Sigmoid colon (tissue), 4 donors: Measurements from ENCODE around the gene CYP26C1.

ENCODE experiments used
- POLR2A ChIP-seq, 2 donors: fragments of 450-650 bp; IDR thresholded peaks; one replicate each; pipeline ENCODE4 v1.6.1; 2016; ENCODE audit warnings: antibody characterized with exemption in 2 of 2, mild to moderate bottlenecking in 2 of 2, moderate library complexity in 2 of 2
- POLR2AphosphoS5 ChIP-seq, 4 donors: sonication (generic); formaldehyde crosslinking; IDR thresholded peaks; one replicate each; pipeline ENCODE4 v1.6.1; 2017; ENCODE audit warnings: antibody characterized with exemption in 4 of 4
- TF ChIP-seq, protein P1 (sequence below), 4 experiments: fragments of 450-650 bp in 3 of 4; fragments of 200-600 bp in 1 of 4; IDR thresholded peaks; one replicate each; pipeline ENCODE4 v1.5.1; 2016 to 2019; ENCODE audit warnings: antibody characterized with exemption in 4 of 4, mild to moderate bottlenecking in 3 of 4, moderate library complexity in 2 of 4

GRCh38 chr10:93088466-93088865 lies 27.9 kb downstream of the CYP26C1 start:
- TF ChIP-seq, protein P1, sequence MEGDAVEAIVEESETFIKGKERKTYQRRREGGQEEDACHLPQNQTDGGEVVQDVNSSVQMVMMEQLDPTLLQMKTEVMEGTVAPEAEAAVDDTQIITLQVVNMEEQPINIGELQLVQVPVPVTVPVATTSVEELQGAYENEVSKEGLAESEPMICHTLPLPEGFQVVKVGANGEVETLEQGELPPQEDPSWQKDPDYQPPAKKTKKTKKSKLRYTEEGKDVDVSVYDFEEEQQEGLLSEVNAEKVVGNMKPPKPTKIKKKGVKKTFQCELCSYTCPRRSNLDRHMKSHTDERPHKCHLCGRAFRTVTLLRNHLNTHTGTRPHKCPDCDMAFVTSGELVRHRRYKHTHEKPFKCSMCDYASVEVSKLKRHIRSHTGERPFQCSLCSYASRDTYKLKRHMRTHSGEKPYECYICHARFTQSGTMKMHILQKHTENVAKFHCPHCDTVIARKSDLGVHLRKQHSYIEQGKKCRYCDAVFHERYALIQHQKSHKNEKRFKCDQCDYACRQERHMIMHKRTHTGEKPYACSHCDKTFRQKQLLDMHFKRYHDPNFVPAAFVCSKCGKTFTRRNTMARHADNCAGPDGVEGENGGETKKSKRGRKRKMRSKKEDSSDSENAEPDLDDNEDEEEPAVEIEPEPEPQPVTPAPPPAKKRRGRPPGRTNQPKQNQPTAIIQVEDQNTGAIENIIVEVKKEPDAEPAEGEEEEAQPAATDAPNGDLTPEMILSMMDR (IDR thresholded peaks at IDR 0.05): no peak
- TF ChIP-seq POLR2AphosphoS5 (IDR thresholded peaks at IDR 0.05) (no peak), POLR2A (IDR thresholded peaks at IDR 0.05) (no peak)
